Fibroblast of pulmonary artery (primary cell): Measurements from ENCODE around the gene SPINT3.
"Not testable (repeated sequence)": the region's sequence is repeated elsewhere in the genome, so short reads cannot be mapped to it uniquely, and the experiment has no call there.

Source experiments
- DNase-seq: peaks from one replicate; pipeline ENCODE4 v3.0.0-alpha.2; 2010; ENCODE audit warnings: low read depth
- H3K4me3 ChIP-seq: replicated peaks from 2 replicates; pipeline ENCODE4 v1.5.1; 2011; ENCODE audit warnings: low read depth, mild to moderate bottlenecking, control low read depth, low read length, moderate library complexity
- TF ChIP-seq, protein P1 (sequence below): IDR thresholded peaks from 2 replicates; pipeline ENCODE4 v1.5.1; 2011; ENCODE audit warnings: mild to moderate bottlenecking, control low read depth, low read length, inconsistent platforms; ENCODE audit errors: missing control alignments

The SPINT3 gene

DNA sequence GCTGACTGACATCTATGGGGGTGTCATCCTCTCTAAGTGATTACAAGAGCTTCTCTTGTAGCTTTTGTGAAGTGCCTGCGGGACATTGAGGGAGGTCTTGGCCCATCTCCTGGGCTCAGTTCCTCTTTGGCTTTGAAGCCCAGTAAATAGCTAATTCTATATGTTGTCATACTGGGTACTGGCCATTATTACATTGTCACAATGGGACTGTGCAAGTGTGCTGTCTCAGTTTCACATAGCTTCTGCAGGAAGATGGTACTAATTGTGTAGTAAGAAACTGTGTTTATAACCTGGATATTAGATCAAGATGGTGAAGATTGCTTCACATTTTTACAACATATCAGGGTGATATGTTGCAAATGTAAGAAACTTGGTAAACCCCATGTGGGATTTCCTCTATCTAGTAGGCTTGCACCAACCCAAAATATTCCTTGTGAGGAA is 19.9 kb downstream of the SPINT3 start:
- H3K4me3 ChIP-seq, result no peak overlapping the region
- TF ChIP-seq, protein P1, sequence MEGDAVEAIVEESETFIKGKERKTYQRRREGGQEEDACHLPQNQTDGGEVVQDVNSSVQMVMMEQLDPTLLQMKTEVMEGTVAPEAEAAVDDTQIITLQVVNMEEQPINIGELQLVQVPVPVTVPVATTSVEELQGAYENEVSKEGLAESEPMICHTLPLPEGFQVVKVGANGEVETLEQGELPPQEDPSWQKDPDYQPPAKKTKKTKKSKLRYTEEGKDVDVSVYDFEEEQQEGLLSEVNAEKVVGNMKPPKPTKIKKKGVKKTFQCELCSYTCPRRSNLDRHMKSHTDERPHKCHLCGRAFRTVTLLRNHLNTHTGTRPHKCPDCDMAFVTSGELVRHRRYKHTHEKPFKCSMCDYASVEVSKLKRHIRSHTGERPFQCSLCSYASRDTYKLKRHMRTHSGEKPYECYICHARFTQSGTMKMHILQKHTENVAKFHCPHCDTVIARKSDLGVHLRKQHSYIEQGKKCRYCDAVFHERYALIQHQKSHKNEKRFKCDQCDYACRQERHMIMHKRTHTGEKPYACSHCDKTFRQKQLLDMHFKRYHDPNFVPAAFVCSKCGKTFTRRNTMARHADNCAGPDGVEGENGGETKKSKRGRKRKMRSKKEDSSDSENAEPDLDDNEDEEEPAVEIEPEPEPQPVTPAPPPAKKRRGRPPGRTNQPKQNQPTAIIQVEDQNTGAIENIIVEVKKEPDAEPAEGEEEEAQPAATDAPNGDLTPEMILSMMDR, result no peak

DNA sequence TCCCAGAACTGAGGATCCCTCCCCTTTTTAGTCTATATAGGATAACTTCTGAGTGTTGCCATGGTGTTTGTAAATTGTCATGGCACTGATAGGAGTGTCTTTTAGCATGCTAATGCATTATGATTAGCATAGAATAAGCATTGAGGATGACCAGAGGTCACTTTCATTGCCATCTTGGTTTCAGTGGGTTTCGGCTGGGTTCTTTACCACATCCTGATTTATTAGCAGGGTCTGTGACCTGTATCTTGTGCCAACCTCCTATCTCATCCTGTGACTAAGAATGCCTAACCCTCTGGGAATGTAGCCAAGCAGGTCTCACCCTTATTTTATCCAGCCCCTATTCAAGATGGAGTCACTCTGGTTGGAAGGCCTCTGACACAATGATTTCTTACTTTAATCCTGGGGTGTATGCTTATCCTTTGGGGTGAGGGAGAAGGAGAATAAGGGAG is 26.3 kb downstream of the SPINT3 start:
- DNase-seq, result no peak
- TF ChIP-seq, protein P1, result no peak
- H3K4me3 ChIP-seq, result no peak overlapping the region

More for the DNA sequence above, 19.9 kb downstream of the SPINT3 start:
- DNase-seq, result no peak

DNA sequence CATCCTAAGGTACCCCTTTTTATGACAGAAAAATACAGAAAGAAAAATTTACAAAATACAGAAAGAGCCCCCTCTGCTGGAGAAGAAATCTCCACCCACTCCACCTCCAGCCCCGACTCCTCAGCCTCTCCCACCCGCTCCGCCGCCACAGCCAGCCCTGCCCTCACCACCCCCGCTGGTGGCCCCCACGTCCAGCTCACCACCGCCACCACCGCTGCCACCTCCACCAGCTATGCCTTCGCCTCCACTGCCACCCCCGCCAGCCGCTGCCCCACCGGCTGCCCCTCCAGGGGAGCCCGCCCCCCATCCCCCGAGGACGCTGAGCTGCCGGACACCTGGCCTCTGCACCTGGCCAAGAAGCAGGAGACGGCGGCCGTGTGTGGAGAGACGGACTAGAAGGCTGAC is 28.2 kb downstream of the SPINT3 start:
- DNase-seq, result no peak
- TF ChIP-seq, protein P1, result no peak

DNA sequence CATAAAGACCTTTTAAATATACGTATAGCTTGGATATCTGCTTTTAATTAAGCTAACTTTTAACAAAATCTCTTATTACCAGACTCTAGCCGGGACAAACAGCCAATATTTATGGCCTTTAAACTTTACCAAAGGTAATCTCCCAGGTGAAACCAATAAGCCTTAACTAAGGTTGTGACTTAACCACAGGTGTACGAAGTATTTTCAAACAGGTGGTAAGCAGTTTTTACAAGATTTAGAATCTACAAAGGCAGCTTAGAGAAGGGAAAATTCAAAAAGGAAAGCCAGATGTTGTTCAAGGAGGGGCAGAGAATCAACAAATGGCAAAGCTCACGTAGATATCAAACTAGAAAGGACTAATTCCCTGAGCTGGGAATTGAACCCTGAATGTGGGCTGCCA is 30.0 kb downstream of the SPINT3 start:
- TF ChIP-seq, protein P1, result no peak
- DNase-seq, result no peak
- H3K4me3 ChIP-seq, result no peak overlapping the region

More for the DNA sequence above, 28.2 kb downstream of the SPINT3 start:
- H3K4me3 ChIP-seq, result no peak overlapping the region

DNA sequence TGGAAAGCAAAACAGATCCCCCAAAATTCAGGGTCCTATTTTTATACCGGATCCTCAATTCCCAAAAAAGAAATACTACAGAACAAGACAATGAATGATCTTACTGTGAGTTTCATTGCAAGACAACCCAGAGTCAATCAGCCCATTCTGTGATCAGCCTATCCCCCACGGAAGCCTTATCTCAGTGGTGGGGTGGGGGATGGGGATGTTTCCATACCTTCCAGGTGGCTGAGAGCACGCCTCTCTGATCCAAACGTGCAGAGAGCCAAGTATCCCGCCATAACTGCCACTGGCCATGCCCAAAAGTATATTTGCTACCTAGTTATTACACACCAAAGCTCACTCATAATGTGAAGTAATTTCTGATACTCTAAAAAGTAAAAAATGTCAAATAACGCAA is 30.7 kb downstream of the SPINT3 start:
- TF ChIP-seq, protein P1, result no peak
- no peak for DNase-seq
- H3K4me3 ChIP-seq, result no peak overlapping the region

DNA sequence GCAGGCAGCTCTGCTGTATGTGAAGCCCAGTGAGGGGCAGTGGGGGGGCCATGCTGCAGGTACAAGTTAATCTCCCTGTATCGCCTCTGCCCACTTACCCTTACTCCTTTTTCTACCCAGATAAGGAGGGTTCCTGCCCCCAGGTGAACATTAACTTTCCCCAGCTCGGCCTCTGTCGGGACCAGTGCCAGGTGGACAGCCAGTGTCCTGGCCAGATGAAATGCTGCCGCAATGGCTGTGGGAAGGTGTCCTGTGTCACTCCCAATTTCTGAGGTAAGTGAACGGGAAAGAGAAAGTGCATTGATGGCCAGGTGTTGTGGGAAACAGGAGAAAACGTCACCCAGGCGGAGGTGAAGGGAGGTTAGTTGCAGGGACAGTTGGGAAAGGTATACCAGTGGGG is 35.6 kb downstream of the SPINT3 start:
- no peak overlapping the region for H3K4me3 ChIP-seq
- TF ChIP-seq, protein P1, result no peak
- DNase-seq, result no peak

DNA sequence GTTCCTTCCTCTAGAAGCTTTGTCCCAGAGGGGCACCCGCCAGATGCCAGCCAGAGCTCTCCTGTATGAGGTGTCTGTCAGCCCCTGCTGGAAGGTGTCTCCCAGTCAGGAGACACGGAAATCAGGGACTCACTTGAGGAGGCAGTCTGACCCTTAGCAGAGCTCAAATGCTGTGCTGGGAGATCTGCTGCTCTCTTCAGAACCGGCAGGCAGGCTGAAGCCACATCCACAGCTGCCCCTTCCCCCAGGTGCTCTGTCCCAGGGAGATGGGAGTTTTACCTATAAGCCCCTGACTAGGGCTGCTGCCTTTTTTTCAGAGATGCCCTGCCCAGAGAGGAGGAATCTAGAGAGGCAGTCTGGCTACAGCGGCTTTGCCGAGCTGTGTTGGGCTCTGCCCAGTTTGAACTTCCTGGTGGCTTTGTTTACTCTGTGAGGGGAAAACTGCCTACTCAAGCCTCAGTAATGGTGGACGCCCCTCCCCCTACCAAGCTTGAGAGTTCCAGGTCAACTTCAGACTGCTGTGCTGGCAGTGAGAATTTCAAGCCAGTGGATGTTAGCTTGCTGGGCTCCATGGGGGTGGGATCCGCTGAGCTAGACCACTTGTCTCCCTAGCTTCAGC is 37.8 kb downstream of the SPINT3 start:
- DNase-seq, H3K4me3 ChIP-seq: not testable (repeated sequence)

DNA sequence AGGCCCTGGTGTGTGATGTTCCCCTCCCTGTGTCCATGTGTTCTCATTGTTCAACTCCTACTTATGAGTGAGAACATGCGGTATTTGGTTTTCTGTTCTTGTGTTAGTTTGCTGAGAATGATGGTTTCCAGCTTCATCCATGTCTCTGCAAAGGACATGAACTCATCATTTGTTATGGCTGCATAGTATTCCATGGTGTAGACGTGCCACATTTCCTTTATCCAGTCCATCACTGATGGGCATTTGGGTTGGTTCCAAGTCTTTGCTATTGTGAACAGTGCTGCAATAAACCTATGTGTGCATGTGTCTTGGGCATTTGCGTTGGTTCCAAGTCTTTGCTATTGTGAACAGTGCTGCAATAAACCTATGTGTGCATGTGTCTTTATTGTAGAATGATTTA is 43.1 kb downstream of the SPINT3 start:
- H3K4me3 ChIP-seq, DNase-seq: not testable (repeated sequence)
